Uterus (tissue), 4 donors: ENCODE data around the gene TTC36. TPM values are rescaled to one million over a fixed set of nuclear protein-coding genes. Genes with fewer than 3 reads are reported as not detected.

Experiments used
- DNase-seq, 2 donors: peaks; one replicate each; pipeline ENCODE4 v3.0.0-alpha.2; 2019 to 2020
- H3K27ac ChIP-seq, 2 donors: fragments of 200-600 bp; sonication (generic); 1 replicate in 1 of 2; 2 replicates in 1 of 2; pipeline ENCODE4 v1.5.1; 2016 to 2018
- H3K27me3 ChIP-seq, 2 donors: fragments of 200-600 bp; sonication (generic); one replicate each; pipeline ENCODE4 v1.5.1; 2018 to 2019; ENCODE audit warnings: control low read depth in 1 of 2
- H3K36me3 ChIP-seq, 2 donors: fragments of 200-600 bp; sonication (generic); one replicate each; pipeline ENCODE4 v1.5.1; 2019; ENCODE audit warnings: control low read depth in 1 of 2
- H3K4me1 ChIP-seq, 2 donors: fragments of 200-600 bp; sonication (generic); one replicate each; pipeline ENCODE4 v1.5.1; 2018 to 2019; ENCODE audit warnings: control low read depth in 1 of 2
- H3K4me3 ChIP-seq, 2 donors: fragments of 200-600 bp; sonication (generic); 1 replicate in 1 of 2; 2 replicates in 1 of 2; pipeline ENCODE4 v1.5.1; 2018 to 2019; ENCODE audit warnings: mild to moderate bottlenecking in 1 of 2
- H3K9me3 ChIP-seq, 2 donors: fragments of 200-600 bp; sonication (generic); one replicate each; pipeline ENCODE4 v1.5.1; 2019; ENCODE audit warnings: control low read depth in 1 of 2
- CTCF ChIP-seq, 4 experiments: fragments of 200-600 bp in 2 of 4; fragments of 450-650 bp in 2 of 4; sonication (generic) in 2 of 4; IDR thresholded peaks; one replicate each; pipeline ENCODE4 v1.5.1; 2016 to 2019; ENCODE audit warnings: antibody characterized with exemption in 4 of 4, mild to moderate bottlenecking in 2 of 4, moderate library complexity in 1 of 4
- POLR2A ChIP-seq, 2 donors: fragments of 450-650 bp; IDR thresholded peaks; one replicate each; pipeline ENCODE4 v1.6.1; 2016; ENCODE audit warnings: antibody characterized with exemption in 2 of 2, mild to moderate bottlenecking in 1 of 2, moderate library complexity in 1 of 2
- intact Hi-C: fragments of 100-400 bp; cut with DNase I; formaldehyde crosslinking; loops from one replicate; pipeline ENCODE4 v1.15.1; 2023; ENCODE audit warnings: low total_unique reads
- total RNA-seq, 4 donors: library from RNA; depleted of rRNA in 3 of 4; stranded (reverse); fragments of >200 nt in 3 of 4; gene quantifications; one replicate each; pipeline versions ENCODE4 v1.1.0 to v1.2.4, GENCODE V29; 2014 to 2023
- donor health status: DM: yes; HTN: yes; CAD: no.

TTC36 gene
- total RNA-seq, 4 donors from 2014 or later = 1.8 TPM; not detected in 3

- TF ChIP-seq POLR2A (IDR thresholded peaks at IDR 0.05) (no peak), CTCF (IDR thresholded peaks at IDR 0.05) (no peak)
- Histone ChIP-seq H3K27ac (no peak overlapping the region), H3K27me3 (no peaks in the 10 kb centered on the region), H3K9me3 (no peaks in the 10 kb centered on the region), H3K4me1 (no peaks in the 10 kb centered on the region), H3K36me3 (no peaks in the 10 kb centered on the region), H3K4me3 (no peak overlapping the region)
- DNase-seq = no peak
- intact Hi-C loops = no loop called here
Observed at GRCh38 chr11:118526688-118527087, 586 bp upstream of the TTC36 start.

- Histone ChIP-seq H3K4me1 (no peaks in the 10 kb centered on the region), H3K27ac (no peak overlapping the region), H3K4me3 (no peak overlapping the region), H3K9me3 (no peaks in the 10 kb centered on the region), H3K27me3 (no peaks in the 10 kb centered on the region), H3K36me3 (no peaks in the 10 kb centered on the region)
- no peak for DNase-seq
- TF ChIP-seq POLR2A (IDR thresholded peaks at IDR 0.05) (no peak), CTCF (IDR thresholded peaks at IDR 0.05) (no peak)
- intact Hi-C loops = no loop called here
Observed at GRCh38 chr11:118528511-118528910, 1.2 kb downstream of the TTC36 start.

- DNase-seq = no peak
- Histone ChIP-seq H3K36me3 (no peaks in the 10 kb centered on the region), H3K27ac (no peak overlapping the region), H3K4me1 (no peaks in the 10 kb centered on the region), H3K27me3 (no peaks in the 10 kb centered on the region), H3K4me3 (peak overlapping the region in 1 of 2 donors; percentile 68), H3K9me3 (no peaks in the 10 kb centered on the region)
- no peak for TF ChIP-seq CTCF (IDR thresholded peaks at IDR 0.05)
- TF ChIP-seq POLR2A (IDR thresholded peaks at IDR 0.05) = no peak
- intact Hi-C loops = no loop called here
Observed at GRCh38 chr11:118529584-118530175, 2.4 kb downstream of the TTC36 start.

GRCh38 chr11:118530180-118530682 is 3.0 kb downstream of the TTC36 start:
- TF ChIP-seq CTCF (IDR thresholded peaks at IDR 0.05) = no peak
- TF ChIP-seq POLR2A (IDR thresholded peaks at IDR 0.05) = no peak
- Histone ChIP-seq H3K4me3 (peak overlapping the region; percentile 49 to 68), H3K4me1 (no peaks in the 10 kb centered on the region), H3K36me3 (no peaks in the 10 kb centered on the region), H3K9me3 (no peaks in the 10 kb centered on the region), H3K27me3 (no peaks in the 10 kb centered on the region), H3K27ac (peak overlapping the region; percentile 61 to 75)
- intact Hi-C loops = no loop called here
- no peak for DNase-seq

GRCh38 chr11:118530683-118531596 is 3.7 kb downstream of the TTC36 start, which contains the start of gene TMEM25:
TMEM25 (plus strand) TSS chr11:118531192; CDS start chr11:118531802, 610 bp downstream.
- H3K36me3 ChIP-seq = no peaks in the 10 kb centered on the region
- H3K27ac ChIP-seq = peak within 1 kb of the TSS; percentile 61 to 75
- intact Hi-C loops = no loop called here
- TF ChIP-seq POLR2A (IDR thresholded peaks at IDR 0.05) (peak in 1 of 2 donors; percentile 53), CTCF (IDR thresholded peaks at IDR 0.05) (peak in 1 of 4 experiments; percentile 6)
- no peaks in the 10 kb centered on the region for H3K4me1 ChIP-seq
- DNase-seq = peak; percentile 61 to 75
- H3K4me3 ChIP-seq = peak within 1 kb of the TSS; percentile 49 to 68
- H3K27me3 ChIP-seq = no peaks in the 10 kb centered on the region
- H3K9me3 ChIP-seq = no peaks in the 10 kb centered on the region
